ENCODE measurements around the gene FLRT1.
A peak's percentile ranks its signal among the peaks of the same experiment; 100 is the strongest.

FLRT1 gene

GRCh38 chr11:63997104-63997700 lies 38.5 kb upstream of the FLRT1 start:
- no peak for DNase-seq (ENCODE audit: low read depth)
- no peak overlapping the region for H3K4me3 ChIP-seq (ENCODE audit: low read length)
- TF ChIP-seq, protein P1, sequence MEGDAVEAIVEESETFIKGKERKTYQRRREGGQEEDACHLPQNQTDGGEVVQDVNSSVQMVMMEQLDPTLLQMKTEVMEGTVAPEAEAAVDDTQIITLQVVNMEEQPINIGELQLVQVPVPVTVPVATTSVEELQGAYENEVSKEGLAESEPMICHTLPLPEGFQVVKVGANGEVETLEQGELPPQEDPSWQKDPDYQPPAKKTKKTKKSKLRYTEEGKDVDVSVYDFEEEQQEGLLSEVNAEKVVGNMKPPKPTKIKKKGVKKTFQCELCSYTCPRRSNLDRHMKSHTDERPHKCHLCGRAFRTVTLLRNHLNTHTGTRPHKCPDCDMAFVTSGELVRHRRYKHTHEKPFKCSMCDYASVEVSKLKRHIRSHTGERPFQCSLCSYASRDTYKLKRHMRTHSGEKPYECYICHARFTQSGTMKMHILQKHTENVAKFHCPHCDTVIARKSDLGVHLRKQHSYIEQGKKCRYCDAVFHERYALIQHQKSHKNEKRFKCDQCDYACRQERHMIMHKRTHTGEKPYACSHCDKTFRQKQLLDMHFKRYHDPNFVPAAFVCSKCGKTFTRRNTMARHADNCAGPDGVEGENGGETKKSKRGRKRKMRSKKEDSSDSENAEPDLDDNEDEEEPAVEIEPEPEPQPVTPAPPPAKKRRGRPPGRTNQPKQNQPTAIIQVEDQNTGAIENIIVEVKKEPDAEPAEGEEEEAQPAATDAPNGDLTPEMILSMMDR (conservative IDR thresholded peaks at IDR 0.05; ENCODE audit: low read depth, low read length): no peak

DNA sequence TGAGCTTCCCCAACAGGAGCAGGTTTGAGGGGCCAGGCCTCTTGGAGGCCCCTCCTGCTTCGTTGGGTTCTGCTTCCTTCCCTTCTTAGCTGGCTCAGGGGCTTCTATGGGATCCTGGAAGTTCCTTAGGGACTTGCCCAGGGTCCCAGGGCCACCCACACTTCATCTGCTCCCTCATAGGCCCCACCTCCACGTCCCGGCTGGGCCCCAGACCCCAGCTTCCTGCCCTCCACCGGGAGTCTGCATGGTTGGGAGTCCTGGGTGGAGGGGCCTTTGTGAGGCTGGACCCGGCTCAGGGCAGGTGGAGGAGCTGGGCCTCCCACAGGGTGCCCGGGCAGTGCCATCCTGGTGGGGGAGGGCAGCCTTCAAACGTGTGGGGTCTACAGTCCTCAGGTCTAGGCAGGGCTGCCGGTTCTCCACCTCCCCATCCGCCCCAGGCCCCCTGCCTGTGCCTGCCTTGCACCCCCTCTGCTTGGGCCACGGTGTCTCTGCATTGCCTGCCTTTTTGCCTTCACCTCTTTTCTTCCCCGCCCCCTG lies 37.9 kb upstream of the FLRT1 start:
- TF ChIP-seq, protein P1 (conservative IDR thresholded peaks at IDR 0.05; ENCODE audit: low read depth, low read length): no peak
- DNase-seq (ENCODE audit: low read depth): no peak
- H3K4me3 ChIP-seq (ENCODE audit: low read length): no peak overlapping the region

GRCh38 chr11:63998558-63999348 lies 37.0 kb upstream of the FLRT1 start:
- no peak for DNase-seq (ENCODE audit: low read depth)
- TF ChIP-seq, protein P1 (conservative IDR thresholded peaks at IDR 0.05; ENCODE audit: low read depth, low read length): peak; percentile 1
- no peak overlapping the region for H3K4me3 ChIP-seq (ENCODE audit: low read length)

DNA sequence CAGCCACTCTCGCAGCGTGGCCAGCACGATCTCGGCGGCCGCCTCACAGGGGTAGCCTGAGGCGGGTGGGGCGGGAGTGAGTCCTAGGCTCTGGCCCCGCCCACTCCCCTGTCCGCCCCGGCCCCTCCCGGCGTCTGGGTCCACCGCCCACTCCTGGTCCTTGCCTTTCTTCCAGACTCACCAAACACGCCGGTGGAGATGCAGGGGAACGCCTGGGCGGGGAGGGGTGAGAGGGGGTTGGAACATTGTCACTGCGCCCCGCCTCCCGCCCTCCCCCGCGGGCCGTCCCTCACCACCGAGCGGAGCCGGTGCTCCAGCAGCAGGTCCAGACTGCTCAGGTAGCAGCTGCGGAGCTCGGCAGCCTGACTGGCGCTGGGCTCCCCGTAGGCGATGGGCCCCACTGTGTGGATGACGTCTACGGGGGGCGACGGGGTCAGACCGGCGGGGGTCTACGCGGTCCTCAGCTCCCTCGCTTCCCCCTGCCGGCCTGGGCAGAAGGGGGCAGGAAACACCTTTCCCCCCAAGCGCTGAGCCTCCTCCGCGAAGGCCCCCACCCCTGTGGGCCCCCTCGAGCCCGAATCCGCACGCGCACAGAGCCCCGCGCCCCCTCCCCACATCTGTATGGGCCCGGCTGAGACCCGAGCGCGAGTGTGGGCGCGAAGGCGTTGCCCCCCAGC lies 36.2 kb upstream of the FLRT1 start:
- TF ChIP-seq, protein P1 (conservative IDR thresholded peaks at IDR 0.05; ENCODE audit: low read depth, low read length): no peak
- no peak for DNase-seq (ENCODE audit: low read depth)
- peak overlapping the region; percentile 20 for H3K4me3 ChIP-seq (ENCODE audit: low read length)

DNA sequence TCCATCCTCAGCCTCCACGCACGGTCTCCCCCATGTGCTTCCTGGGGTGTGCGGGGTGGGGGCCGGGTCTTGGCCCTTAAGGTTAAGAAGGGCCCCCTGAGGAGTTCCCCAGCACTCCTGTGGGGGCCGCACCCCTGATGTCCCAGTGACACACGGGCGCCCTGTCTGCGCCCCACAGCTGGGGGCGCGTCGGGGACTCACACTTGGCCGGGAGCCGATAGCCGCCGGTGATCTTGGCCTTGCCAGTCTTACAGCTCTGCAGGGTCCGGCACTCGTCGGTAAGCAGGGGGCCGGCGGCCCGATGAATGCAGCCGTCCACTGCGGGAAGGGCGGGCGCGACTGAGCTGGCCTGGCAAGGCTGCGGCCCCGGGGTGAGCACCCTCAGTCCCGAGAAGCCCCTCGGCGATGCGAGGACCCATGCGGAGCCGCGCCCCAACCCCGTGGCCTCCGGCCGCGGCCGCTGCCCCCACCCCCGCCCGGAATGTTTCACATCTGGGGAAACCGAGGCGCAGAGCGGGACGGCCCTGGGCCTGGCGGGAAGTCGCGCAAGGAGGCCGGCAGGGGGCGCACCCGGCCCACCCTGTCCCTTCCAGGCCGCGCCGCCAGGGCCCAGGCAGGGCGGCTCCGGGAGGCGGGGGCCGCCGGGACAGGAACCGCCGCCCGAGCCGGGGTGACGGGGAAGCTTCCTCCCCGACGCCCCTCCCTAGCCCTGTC lies 35.5 kb upstream of the FLRT1 start:
- no peak for DNase-seq (ENCODE audit: low read depth)
- TF ChIP-seq, protein P1 (conservative IDR thresholded peaks at IDR 0.05; ENCODE audit: low read depth, low read length): peak; percentile 59
- H3K4me3 ChIP-seq (ENCODE audit: low read length): peak overlapping the region; percentile 20

DNA sequence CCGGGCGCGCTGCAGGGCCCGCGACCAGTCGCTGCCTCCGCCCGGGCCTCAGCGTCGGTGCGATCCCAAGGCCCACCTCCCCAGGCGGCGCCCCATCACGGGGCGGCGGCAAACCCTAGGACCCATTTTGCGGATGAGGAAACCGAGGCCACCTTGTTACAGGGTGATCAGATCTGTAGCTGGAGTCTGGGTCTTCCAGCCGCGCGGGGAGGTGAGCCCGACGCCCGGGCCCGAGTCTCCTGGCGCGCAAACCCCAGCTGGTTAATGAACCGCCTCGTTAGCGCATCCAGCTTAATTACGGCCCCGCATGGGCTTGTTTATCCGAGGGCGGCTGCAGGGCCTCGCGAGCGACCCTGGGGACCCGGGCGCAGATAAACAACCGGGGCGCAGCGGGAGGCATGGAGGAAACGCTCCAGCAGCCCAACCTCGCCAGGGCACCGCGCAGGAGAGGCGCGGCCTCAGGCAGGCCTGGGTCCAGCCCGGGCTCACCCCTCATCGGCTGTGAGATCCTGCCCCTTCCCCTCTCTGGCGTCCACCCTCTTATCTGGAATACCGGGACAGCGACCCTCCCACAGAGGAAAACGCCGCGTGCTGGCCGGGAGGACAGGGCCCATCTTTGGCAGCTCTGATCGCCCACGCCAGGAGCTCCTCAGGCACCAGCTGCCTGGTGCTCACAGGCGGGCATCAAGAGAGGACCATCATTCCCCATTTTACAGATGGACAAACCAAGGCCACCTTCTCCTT lies 34.8 kb upstream of the FLRT1 start:
- H3K4me3 ChIP-seq (ENCODE audit: low read length): no peak overlapping the region
- no peak for DNase-seq (ENCODE audit: low read depth)
- TF ChIP-seq, protein P1 (conservative IDR thresholded peaks at IDR 0.05; ENCODE audit: low read depth, low read length): no peak

Data from retinal pigment epithelial cell (primary cell).